K562 (cell line): ENCODE results near the gene CROCC2.

ENCODE experiments used
- FIP1L1 ChIP-seq: fragments of 200-400 bp; formaldehyde crosslinking; IDR thresholded peaks from 2 replicates; pipeline ENCODE4 v1.6.1; 2018; ENCODE audit warnings: mild to moderate bottlenecking, low read depth, low read length; ENCODE audit not compliant: poor library complexity, severe bottlenecking
- MYNN ChIP-seq, 2 experiments: sonication (generic); formaldehyde crosslinking in 1 of 2; IDR thresholded peaks; 2 replicates each; pipeline versions ENCODE4 v1.5.0 to v1.6.1; 2016 to 2020; ENCODE audit warnings: antibody characterized with exemption in 1 of 2, missing genetic modification reagents in 1 of 2
- RB1 ChIP-seq: fragments of 450-650 bp; IDR thresholded peaks from 2 replicates; pipeline ENCODE4 v1.6.1; 2017; ENCODE audit warnings: low read depth, mild to moderate bottlenecking
- SRSF1 ChIP-seq: fragments of 200-400 bp; formaldehyde crosslinking; IDR thresholded peaks from 2 replicates; pipeline ENCODE4 v1.6.1; 2017; ENCODE audit warnings: mild to moderate bottlenecking, low read depth, low read length, moderate library complexity
- TF ChIP-seq, protein P1 (sequence below): fragments of 250-450 bp; sonication (Bioruptor Pico); IDR thresholded peaks from 2 replicates; pipeline ENCODE4 v1.8.0; 2022; ENCODE audit warnings: moderate library complexity, mild to moderate bottlenecking, inconsistent platforms
- TF ChIP-seq, protein P2 (sequence below): sonication (generic); formaldehyde crosslinking; IDR thresholded peaks from 2 replicates; pipeline ENCODE4 v1.8.0; 2022; ENCODE audit warnings: mild to moderate bottlenecking, low read depth, missing genetic modification reagents
- TF ChIP-seq, protein P3 (sequence below): IDR thresholded peaks from 2 replicates; pipeline ENCODE4 v1.6.1; 2012; ENCODE audit warnings: low read depth, low read length, improper control_type of control experiment, borderline replicate concordance

DNA sequence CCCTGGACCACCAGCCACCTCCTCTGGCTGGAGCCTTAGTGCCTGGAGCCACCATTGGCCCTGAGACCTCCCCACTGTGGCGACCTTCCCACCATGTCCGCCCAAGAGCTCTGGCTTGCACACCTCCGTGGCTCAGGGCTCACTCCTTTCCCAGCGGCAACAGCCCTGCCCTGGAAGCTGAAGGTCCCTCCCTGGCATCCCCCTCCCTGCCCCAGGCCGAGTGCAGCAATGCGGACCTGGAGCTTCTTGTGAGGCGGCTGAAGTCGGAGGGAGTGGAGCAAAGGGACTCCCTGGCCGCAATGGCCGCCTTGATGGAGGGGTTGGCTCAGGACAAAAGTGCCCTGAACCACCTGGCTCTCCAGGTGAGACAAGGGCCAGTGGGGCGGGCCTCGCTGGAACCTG, 28.6 kb downstream of the CROCC2 start:
- TF ChIP-seq, protein P1, sequence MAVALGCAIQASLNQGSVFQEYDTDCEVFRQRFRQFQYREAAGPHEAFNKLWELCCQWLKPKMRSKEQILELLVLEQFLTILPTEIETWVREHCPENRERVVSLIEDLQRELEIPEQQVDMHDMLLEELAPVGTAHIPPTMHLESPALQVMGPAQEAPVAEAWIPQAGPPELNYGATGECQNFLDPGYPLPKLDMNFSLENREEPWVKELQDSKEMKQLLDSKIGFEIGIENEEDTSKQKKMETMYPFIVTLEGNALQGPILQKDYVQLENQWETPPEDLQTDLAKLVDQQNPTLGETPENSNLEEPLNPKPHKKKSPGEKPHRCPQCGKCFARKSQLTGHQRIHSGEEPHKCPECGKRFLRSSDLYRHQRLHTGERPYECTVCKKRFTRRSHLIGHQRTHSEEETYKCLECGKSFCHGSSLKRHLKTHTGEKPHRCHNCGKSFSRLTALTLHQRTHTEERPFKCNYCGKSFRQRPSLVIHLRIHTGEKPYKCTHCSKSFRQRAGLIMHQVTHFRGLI, result no peak
- TF ChIP-seq, protein P2, sequence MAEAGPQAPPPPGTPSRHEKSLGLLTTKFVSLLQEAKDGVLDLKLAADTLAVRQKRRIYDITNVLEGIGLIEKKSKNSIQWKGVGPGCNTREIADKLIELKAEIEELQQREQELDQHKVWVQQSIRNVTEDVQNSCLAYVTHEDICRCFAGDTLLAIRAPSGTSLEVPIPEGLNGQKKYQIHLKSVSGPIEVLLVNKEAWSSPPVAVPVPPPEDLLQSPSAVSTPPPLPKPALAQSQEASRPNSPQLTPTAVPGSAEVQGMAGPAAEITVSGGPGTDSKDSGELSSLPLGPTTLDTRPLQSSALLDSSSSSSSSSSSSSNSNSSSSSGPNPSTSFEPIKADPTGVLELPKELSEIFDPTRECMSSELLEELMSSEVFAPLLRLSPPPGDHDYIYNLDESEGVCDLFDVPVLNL (CRISPR knock-in tag), result no peak
- TF ChIP-seq FIP1L1, result no peak
- TF ChIP-seq SRSF1, result no peak
- TF ChIP-seq RB1, result no peak
- TF ChIP-seq, protein P3, sequence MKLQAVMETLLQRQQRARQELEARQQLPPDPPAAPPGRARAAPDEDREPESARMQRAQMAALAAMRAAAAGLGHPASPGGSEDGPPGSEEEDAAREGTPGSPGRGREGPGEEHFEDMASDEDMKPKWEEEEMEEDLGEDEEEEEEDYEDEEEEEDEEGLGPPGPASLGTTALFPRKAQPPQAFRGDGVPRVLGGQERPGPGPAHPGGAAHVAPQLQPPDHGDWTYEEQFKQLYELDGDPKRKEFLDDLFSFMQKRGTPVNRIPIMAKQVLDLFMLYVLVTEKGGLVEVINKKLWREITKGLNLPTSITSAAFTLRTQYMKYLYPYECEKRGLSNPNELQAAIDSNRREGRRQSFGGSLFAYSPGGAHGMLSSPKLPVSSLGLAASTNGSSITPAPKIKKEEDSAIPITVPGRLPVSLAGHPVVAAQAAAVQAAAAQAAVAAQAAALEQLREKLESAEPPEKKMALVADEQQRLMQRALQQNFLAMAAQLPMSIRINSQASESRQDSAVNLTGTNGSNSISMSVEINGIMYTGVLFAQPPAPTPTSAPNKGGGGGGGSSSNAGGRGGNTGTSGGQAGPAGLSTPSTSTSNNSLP, result no peak
- TF ChIP-seq MYNN (IDR thresholded peaks at IDR 0.05), result no peak
- TF ChIP-seq MYNN (CRISPR knock-in tag; IDR thresholded peaks at IDR 0.05), result no peak
